PC-3 (cell line): Measurements from ENCODE around the gene ZNF17. TPM values are rescaled to one million over a fixed set of nuclear protein-coding genes. Genes with fewer than 3 reads are reported as not detected.

Experiments used
- ATAC-seq: fragments of 200-7000 bp; cut with Tn5 transposase; 2 replicates; pipeline ENCODE4 v1.9.1; 2020; ENCODE audit warnings: mild to moderate bottlenecking, moderate library complexity
- BruUV-seq: library from RNA; stranded (reverse); fragments of 400-500 nt; replicated peaks from 2 replicates; lab custom pipeline; 2021; lab: Mats Ljungman, UMichigan
- CTCF ChIA-PET: fragments of 300-600 bp; sonication (Branson Sonifier 250); formaldehyde crosslinking; loops from one replicate; lab custom pipeline; 2022; ENCODE audit warnings: antibody characterized with exemption; lab: Charles Lee
- POLR2A ChIA-PET: fragments of 300-600 bp; sonication (Branson Sonifier 250); formaldehyde crosslinking; loops from one replicate; lab custom pipeline; 2022; ENCODE audit warnings: antibody characterized with exemption; ENCODE audit not compliant: unreplicated experiment; lab: Charles Lee
- DNase-seq: peaks from one replicate; pipeline ENCODE4 v3.0.0-alpha.2; 2015
- H2AFZ ChIP-seq: fragments of 300-600 bp; sonication (generic); 2 replicates; pipeline ENCODE4 v1.6.0; 2016; ENCODE audit warnings: antibody characterized with exemption, low read length
- H3F3A ChIP-seq: fragments of 300-600 bp; sonication (generic); one replicate; pipeline ENCODE4 v1.6.0; 2017; ENCODE audit warnings: antibody characterized with exemption, low read length, control low read depth, mild to moderate bottlenecking; ENCODE audit not compliant: unreplicated experiment
- H3K27ac ChIP-seq: fragments of 300-600 bp; sonication (generic); 2 replicates; pipeline ENCODE4 v1.5.1; 2016; ENCODE audit warnings: mild to moderate bottlenecking, low read length
- H3K27me3 ChIP-seq: fragments of 300-600 bp; sonication (generic); 2 replicates; pipeline ENCODE4 v1.6.1; 2016; ENCODE audit warnings: low read length, mixed read lengths
- H3K36me3 ChIP-seq: fragments of 300-600 bp; sonication (generic); 2 replicates; pipeline ENCODE4 v1.6.1; 2016; ENCODE audit warnings: low read depth, mixed run types, low read length, mixed read lengths
- H3K4me1 ChIP-seq: fragments of 300-600 bp; sonication (generic); 2 replicates; pipeline ENCODE4 v1.5.1; 2016; ENCODE audit warnings: low read length; ENCODE audit not compliant: insufficient read depth
- H3K4me2 ChIP-seq: fragments of 300-600 bp; sonication (generic); 2 replicates; pipeline ENCODE4 v1.6.0; 2016; ENCODE audit warnings: low read length
- H3K4me3 ChIP-seq: fragments of 300-600 bp; sonication (generic); 2 replicates; pipeline ENCODE4 v1.5.1; 2016; ENCODE audit warnings: mild to moderate bottlenecking, low read length, mixed read lengths
- H3K79me2 ChIP-seq: fragments of 300-600 bp; sonication (generic); 2 replicates; pipeline ENCODE4 v1.6.1; 2017; ENCODE audit warnings: low read length, mixed read lengths
- H3K9ac ChIP-seq: fragments of 300-600 bp; sonication (generic); 2 replicates; pipeline ENCODE4 v1.6.0; 2016; ENCODE audit warnings: mild to moderate bottlenecking, low read length
- H3K9me2 ChIP-seq: fragments of 300-600 bp; sonication (generic); replicated peaks from 2 replicates; pipeline ENCODE4 v1.6.1; 2016; ENCODE audit warnings: mixed run types, low read length, mixed read lengths
- H3K9me3 ChIP-seq: fragments of 300-600 bp; sonication (generic); 2 replicates; pipeline ENCODE4 v1.6.1; 2016; ENCODE audit warnings: low read length, mixed read lengths
- H4K20me1 ChIP-seq: fragments of 300-600 bp; sonication (generic); 2 replicates; pipeline ENCODE4 v1.6.1; 2016; ENCODE audit warnings: low read length, mixed read lengths
- EZH2 ChIP-seq: fragments of 300-600 bp; sonication (generic); IDR thresholded peaks from one replicate; pipeline ENCODE4 v1.6.1; 2017; ENCODE audit warnings: antibody characterized with exemption, mild to moderate bottlenecking, low read length; ENCODE audit not compliant: unreplicated experiment
- EZH2phosphoT487 ChIP-seq: fragments of 300-600 bp; sonication (generic); IDR thresholded peaks from 2 replicates; pipeline ENCODE4 v1.6.1; 2018; ENCODE audit warnings: mild to moderate bottlenecking, antibody characterized with exemption, low read length, borderline replicate concordance
- intact Hi-C: fragments of 100-400 bp; cut with micrococcal nuclease; formaldehyde crosslinking; loops from 2 replicates; pipeline ENCODE4 v1.9.0; 2023
- total RNA-seq: library from RNA; depleted of rRNA; stranded (reverse); fragments of >200 nt; gene quantifications from 2 replicates; pipeline ENCODE4 v1.2.3, GENCODE V29; 2014
- TF ChIP-seq, protein P1 (sequence below): fragments of 300-600 bp; sonication (generic); conservative IDR thresholded peaks from 2 replicates; pipeline ENCODE4 v1.5.1; 2017; ENCODE audit warnings: antibody characterized with exemption, low read depth, mild to moderate bottlenecking, low read length

Gene ZNF17
- total RNA-seq, 1 experiment from 2014 or later, result 7.8 TPM

DNA sequence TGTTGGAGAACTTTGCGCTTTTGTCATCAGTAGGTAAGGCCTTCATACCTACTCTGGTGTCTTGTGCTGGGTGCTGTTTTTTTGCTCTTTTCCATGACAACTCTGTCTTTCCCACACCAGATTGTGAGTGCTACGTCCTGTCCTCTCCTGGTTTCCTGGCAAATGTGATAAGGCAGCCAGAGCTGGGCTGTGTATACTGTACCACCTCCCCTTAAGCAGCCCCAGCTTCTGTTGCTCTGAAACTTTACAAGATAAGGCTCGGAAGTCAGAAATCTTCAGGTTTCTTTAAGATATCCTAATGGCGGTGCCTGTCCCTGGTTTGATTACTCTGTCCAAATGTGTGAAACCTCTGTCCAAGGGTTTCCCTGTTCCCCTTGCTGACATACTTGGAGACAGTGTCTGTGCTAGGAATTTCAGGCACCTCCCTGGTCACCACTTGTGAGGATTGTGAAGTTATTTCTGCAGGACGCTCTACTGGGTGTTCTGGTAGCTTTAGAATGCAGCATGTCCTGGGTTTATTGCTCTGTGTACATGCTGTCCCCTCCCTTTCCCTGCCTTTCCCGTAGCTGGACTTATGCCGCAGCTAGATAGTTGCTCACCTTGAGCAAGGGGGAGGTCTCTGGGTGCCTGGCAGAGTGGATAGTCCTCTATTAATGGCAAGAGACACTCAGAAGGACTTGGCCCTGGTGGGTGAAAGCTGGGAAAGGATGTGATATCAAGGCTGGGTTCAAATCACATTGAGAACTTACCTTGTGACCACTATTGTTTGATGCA, 31.2 kb downstream of the ZNF17 start:
- TF ChIP-seq EZH2, result no peak
- no peak for TF ChIP-seq EZH2phosphoT487
- TF ChIP-seq, protein P1, sequence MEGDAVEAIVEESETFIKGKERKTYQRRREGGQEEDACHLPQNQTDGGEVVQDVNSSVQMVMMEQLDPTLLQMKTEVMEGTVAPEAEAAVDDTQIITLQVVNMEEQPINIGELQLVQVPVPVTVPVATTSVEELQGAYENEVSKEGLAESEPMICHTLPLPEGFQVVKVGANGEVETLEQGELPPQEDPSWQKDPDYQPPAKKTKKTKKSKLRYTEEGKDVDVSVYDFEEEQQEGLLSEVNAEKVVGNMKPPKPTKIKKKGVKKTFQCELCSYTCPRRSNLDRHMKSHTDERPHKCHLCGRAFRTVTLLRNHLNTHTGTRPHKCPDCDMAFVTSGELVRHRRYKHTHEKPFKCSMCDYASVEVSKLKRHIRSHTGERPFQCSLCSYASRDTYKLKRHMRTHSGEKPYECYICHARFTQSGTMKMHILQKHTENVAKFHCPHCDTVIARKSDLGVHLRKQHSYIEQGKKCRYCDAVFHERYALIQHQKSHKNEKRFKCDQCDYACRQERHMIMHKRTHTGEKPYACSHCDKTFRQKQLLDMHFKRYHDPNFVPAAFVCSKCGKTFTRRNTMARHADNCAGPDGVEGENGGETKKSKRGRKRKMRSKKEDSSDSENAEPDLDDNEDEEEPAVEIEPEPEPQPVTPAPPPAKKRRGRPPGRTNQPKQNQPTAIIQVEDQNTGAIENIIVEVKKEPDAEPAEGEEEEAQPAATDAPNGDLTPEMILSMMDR, result no peak
- DNase-seq, result no peak
- no peak overlapping the region for H3K9ac ChIP-seq
- ChIA-PET CTCF (no interaction called here), POLR2A (no interaction called here)
- H3K9me2 ChIP-seq, result no peaks in the 10 kb centered on the region
- peaks cover 55% of the 10 kb centered on the region for H3K79me2 ChIP-seq
- H3K27me3 ChIP-seq, result no peaks in the 10 kb centered on the region
- no peaks in the 10 kb centered on the region for H3K4me1 ChIP-seq
- peaks cover 26% of the 10 kb centered on the region for H3K9me3 ChIP-seq
- intact Hi-C loops, result no loop called here
- no peak for ATAC-seq
- no peaks in the 10 kb centered on the region for H4K20me1 ChIP-seq
- H3F3A ChIP-seq, result no peaks in the 10 kb centered on the region
- H2AFZ ChIP-seq, result no peak overlapping the region
- H3K4me3 ChIP-seq, result no peak overlapping the region
- BruUV-seq, result no TSS peak
- no peak overlapping the region for H3K4me2 ChIP-seq
- no peak overlapping the region for H3K27ac ChIP-seq
- peaks cover 86% of the 10 kb centered on the region for H3K36me3 ChIP-seq

DNA sequence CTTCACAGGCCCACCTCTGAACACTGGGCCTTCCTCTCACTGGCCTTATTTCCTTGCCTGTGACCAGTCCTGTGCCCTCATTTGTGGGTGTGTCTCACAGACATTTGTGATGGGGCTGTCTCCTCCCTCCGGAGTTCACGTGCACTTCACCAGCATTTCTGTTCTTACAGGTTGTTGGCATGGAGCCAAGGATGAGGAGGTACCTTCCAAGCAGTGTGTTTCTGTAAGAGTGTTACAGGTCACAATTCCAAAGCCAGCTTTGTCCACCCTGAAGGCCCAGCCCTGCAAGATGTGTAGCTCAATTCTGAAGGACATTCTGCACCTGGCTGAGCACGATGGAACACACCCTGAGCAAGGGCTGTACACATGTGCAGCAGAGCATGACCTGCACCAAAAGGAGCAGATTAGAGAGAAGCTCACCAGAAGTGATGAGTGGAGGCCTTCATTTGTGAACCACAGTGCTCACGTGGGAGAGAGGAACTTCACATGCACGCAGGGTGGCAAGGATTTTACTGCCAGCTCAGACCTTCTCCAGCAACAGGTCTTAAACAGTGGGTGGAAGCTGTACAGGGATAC, 32.2 kb downstream of the ZNF17 start:
- ATAC-seq (no peak), DNase-seq (no peak)
- CTCF ChIA-PET, result no interaction called here
- intact Hi-C loops, result no loop called here
- Histone ChIP-seq H3K4me1 (no peaks in the 10 kb centered on the region), H3F3A (no peaks in the 10 kb centered on the region), H2AFZ (no peak overlapping the region), H3K4me3 (no peak overlapping the region), H3K79me2 (peaks cover 45% of the 10 kb centered on the region), H3K9me2 (no peaks in the 10 kb centered on the region), H3K4me2 (no peak overlapping the region), H3K27me3 (no peaks in the 10 kb centered on the region), H3K27ac (no peak overlapping the region), H3K9me3 (peaks cover 26% of the 10 kb centered on the region), H3K36me3 (peaks cover 79% of the 10 kb centered on the region), H3K9ac (no peak overlapping the region), H4K20me1 (no peaks in the 10 kb centered on the region)
- no peak for TF ChIP-seq EZH2phosphoT487
- TF ChIP-seq EZH2, result no peak
- TF ChIP-seq, protein P1, result no peak
- POLR2A ChIA-PET, result no interaction called here
- BruUV-seq, result no TSS peak

DNA sequence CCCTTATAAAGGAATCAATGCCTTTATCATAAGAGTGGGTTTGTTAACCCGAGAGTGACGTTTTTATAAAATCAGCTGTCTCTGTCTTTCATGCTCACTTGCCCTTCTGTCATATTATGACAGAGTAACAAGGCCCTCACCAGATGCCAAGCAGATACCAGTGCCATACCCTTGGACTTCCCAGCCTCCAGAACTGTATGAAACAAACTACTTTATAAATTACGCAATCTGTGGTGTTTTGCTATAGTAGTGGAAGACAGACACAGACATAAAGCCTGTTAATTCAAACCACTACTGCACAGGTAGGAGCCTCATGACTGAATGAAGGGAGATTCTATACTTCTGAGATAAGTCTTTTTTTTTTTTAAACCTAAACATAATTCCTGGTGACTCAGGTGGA, 41.3 kb downstream of the ZNF17 start:
- DNase-seq (no peak), ATAC-seq (no peak)
- Histone ChIP-seq H3K9ac (no peak overlapping the region), H3K27ac (no peak overlapping the region), H3K4me3 (no peak overlapping the region), H2AFZ (no peak overlapping the region), H3K9me3 (0 out of 2 replicates have a peak, but pooled peaks cover 4% of the 10 kb centered on the region), H3F3A (no peaks in the 10 kb centered on the region), H3K27me3 (no peaks in the 10 kb centered on the region), H3K36me3 (peaks cover 14% of the 10 kb centered on the region), H3K4me1 (no peaks in the 10 kb centered on the region), H3K79me2 (no peaks in the 10 kb centered on the region), H3K9me2 (no peaks in the 10 kb centered on the region), H4K20me1 (no peaks in the 10 kb centered on the region), H3K4me2 (no peak overlapping the region)
- CTCF ChIA-PET, result no interaction called here
- POLR2A ChIA-PET, result no interaction called here
- TF ChIP-seq EZH2 (no peak), EZH2phosphoT487 (no peak)
- TF ChIP-seq, protein P1, result no peak
- no TSS peak for BruUV-seq
- intact Hi-C loops, result no loop called here
